Neural cell (in vitro differentiated cells): ENCODE measurements around the gene CXCL3.

Source experiments
- EP300 ChIP-seq: fragments of 450-650 bp; conservative IDR thresholded peaks from 2 replicates; pipeline ENCODE4 v1.6.1; 2014; ENCODE audit warnings: antibody characterized with exemption, mild to moderate bottlenecking, moderate library complexity; ENCODE audit not compliant: poor library complexity, severe bottlenecking
- EZH2 ChIP-seq: fragments of 200-600, 300-800 bp; shearing (Covaris generic), sonication (generic); IDR thresholded peaks from 2 replicates; pipeline ENCODE4 v1.6.1; 2014; ENCODE audit warnings: antibody characterized with exemption, low read length, borderline replicate concordance, mild to moderate bottlenecking; ENCODE audit not compliant: insufficient read depth, poor library complexity, severe bottlenecking
- POLR2AphosphoS5 ChIP-seq: IDR thresholded peaks from 2 replicates; pipeline ENCODE4 v1.6.1; 2012
- RAD21 ChIP-seq: fragments of 450-650 bp; conservative IDR thresholded peaks from 2 replicates; pipeline ENCODE4 v1.6.1; 2014; ENCODE audit warnings: antibody characterized with exemption, mild to moderate bottlenecking, moderate library complexity
- SMC3 ChIP-seq: fragments of 450-650 bp; conservative IDR thresholded peaks from 2 replicates; pipeline ENCODE4 v1.6.1; 2014; ENCODE audit warnings: antibody characterized with exemption, mild to moderate bottlenecking, moderate library complexity; ENCODE audit not compliant: poor library complexity
- TAF1 ChIP-seq: IDR thresholded peaks from 2 replicates; pipeline ENCODE4 v1.6.1; 2012; ENCODE audit warnings: low read depth
- TF ChIP-seq, protein P1 (sequence below): fragments of 450-650 bp; IDR thresholded peaks from 2 replicates; pipeline ENCODE4 v1.5.1; 2014; ENCODE audit warnings: antibody characterized with exemption, mild to moderate bottlenecking, moderate library complexity; ENCODE audit not compliant: poor library complexity, severe bottlenecking
- TF ChIP-seq, protein P2 (sequence below): IDR thresholded peaks from 2 replicates; pipeline ENCODE4 v1.6.1; 2012; ENCODE audit warnings: borderline replicate concordance

GRCh38 chr4:74054483-74055047 is 16.1 kb upstream of the CXCL3 start:
- TF ChIP-seq TAF1 = no peak
- TF ChIP-seq EZH2 = no peak
- TF ChIP-seq, protein P1, sequence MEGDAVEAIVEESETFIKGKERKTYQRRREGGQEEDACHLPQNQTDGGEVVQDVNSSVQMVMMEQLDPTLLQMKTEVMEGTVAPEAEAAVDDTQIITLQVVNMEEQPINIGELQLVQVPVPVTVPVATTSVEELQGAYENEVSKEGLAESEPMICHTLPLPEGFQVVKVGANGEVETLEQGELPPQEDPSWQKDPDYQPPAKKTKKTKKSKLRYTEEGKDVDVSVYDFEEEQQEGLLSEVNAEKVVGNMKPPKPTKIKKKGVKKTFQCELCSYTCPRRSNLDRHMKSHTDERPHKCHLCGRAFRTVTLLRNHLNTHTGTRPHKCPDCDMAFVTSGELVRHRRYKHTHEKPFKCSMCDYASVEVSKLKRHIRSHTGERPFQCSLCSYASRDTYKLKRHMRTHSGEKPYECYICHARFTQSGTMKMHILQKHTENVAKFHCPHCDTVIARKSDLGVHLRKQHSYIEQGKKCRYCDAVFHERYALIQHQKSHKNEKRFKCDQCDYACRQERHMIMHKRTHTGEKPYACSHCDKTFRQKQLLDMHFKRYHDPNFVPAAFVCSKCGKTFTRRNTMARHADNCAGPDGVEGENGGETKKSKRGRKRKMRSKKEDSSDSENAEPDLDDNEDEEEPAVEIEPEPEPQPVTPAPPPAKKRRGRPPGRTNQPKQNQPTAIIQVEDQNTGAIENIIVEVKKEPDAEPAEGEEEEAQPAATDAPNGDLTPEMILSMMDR = no peak
- no peak for TF ChIP-seq EP300
- TF ChIP-seq, protein P2, sequence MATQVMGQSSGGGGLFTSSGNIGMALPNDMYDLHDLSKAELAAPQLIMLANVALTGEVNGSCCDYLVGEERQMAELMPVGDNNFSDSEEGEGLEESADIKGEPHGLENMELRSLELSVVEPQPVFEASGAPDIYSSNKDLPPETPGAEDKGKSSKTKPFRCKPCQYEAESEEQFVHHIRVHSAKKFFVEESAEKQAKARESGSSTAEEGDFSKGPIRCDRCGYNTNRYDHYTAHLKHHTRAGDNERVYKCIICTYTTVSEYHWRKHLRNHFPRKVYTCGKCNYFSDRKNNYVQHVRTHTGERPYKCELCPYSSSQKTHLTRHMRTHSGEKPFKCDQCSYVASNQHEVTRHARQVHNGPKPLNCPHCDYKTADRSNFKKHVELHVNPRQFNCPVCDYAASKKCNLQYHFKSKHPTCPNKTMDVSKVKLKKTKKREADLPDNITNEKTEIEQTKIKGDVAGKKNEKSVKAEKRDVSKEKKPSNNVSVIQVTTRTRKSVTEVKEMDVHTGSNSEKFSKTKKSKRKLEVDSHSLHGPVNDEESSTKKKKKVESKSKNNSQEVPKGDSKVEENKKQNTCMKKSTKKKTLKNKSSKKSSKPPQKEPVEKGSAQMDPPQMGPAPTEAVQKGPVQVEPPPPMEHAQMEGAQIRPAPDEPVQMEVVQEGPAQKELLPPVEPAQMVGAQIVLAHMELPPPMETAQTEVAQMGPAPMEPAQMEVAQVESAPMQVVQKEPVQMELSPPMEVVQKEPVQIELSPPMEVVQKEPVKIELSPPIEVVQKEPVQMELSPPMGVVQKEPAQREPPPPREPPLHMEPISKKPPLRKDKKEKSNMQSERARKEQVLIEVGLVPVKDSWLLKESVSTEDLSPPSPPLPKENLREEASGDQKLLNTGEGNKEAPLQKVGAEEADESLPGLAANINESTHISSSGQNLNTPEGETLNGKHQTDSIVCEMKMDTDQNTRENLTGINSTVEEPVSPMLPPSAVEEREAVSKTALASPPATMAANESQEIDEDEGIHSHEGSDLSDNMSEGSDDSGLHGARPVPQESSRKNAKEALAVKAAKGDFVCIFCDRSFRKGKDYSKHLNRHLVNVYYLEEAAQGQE = no peak
- no peak for TF ChIP-seq POLR2AphosphoS5
- TF ChIP-seq RAD21 = no peak
- TF ChIP-seq SMC3 = no peak
